Naive thymus-derived CD4-positive, alpha-beta T cell (primary cell): ENCODE results near the gene DENND1A. TPM values are rescaled to one million over a fixed set of nuclear protein-coding genes. Genes with fewer than 3 reads are reported as not detected.

Experiments
- ATAC-seq: fragments of 150-1000 bp; cut with Tn5 transposase; 2 replicates; pipeline ENCODE4 v1.10.0; 2021; ENCODE audit warnings: mild to moderate bottlenecking, moderate library complexity
- CTCF ChIA-PET: fragments of 350-600 bp; sonication (Branson Sonifier 250); formaldehyde crosslinking; loops from one replicate; lab custom pipeline; 2021; ENCODE audit warnings: antibody characterized with exemption; lab: Charles Lee
- POLR2A ChIA-PET: fragments of 350-600 bp; sonication (Branson Sonifier 250); formaldehyde crosslinking; loops from one replicate; lab custom pipeline; 2021; ENCODE audit warnings: antibody characterized with exemption, inconsistent platforms; lab: Charles Lee
- DNase-seq, 9 donors: peaks; one replicate each; pipeline versions ENCODE4 v3.0.0 to v3.0.0-alpha.2; 2020 to 2022; ENCODE audit warnings: mixed read lengths in 1 of 9
- H3K27ac ChIP-seq: one replicate; pipeline ENCODE4 v1.7.0; 2013; ENCODE audit warnings: mild to moderate bottlenecking, low read depth, low read length, moderate library complexity
- H3K27me3 ChIP-seq, 2 donors: one replicate each; pipeline ENCODE4 v1.7.0; 2013; ENCODE audit warnings: low read length in 2 of 2, mild to moderate bottlenecking in 2 of 2, moderate library complexity in 2 of 2; ENCODE audit not compliant: control insufficient read depth in 2 of 2, insufficient read depth in 2 of 2
- H3K36me3 ChIP-seq, 3 experiments: 1 replicate in 2 of 3; 2 replicates in 1 of 3; pipeline ENCODE4 v1.7.0; 2013; ENCODE audit warnings: low read length in 3 of 3, mild to moderate bottlenecking in 3 of 3, moderate library complexity in 1 of 3; ENCODE audit not compliant: insufficient read depth in 3 of 3, control insufficient read depth in 2 of 3
- H3K4me1 ChIP-seq, 2 donors: one replicate each; pipeline ENCODE4 v1.7.0; 2013; ENCODE audit warnings: low read length in 2 of 2, mild to moderate bottlenecking in 2 of 2, moderate library complexity in 1 of 2; ENCODE audit not compliant: control insufficient read depth in 2 of 2, insufficient read depth in 2 of 2
- H3K4me3 ChIP-seq: 2 replicates; pipeline ENCODE4 v1.7.0; 2013; ENCODE audit warnings: mild to moderate bottlenecking, low read length
- H3K9me3 ChIP-seq, 3 experiments: 1 replicate in 2 of 3; 2 replicates in 1 of 3; pipeline ENCODE4 v1.7.0; 2013; ENCODE audit warnings: low read length in 3 of 3; ENCODE audit not compliant: control insufficient read depth in 2 of 3
- H3K27ac Mint-ChIP-seq, 9 donors: one replicate each; pipeline ENCODE4 v1.8.0; 2020 to 2022; ENCODE audit warnings: mixed read lengths in 9 of 9, mild to moderate bottlenecking in 8 of 9, moderate library complexity in 5 of 9, inconsistent platforms in 2 of 9
- H3K27me3 Mint-ChIP-seq, 5 donors: one replicate each; pipeline ENCODE4 v1.8.0; 2021 to 2022; ENCODE audit warnings: mixed read lengths in 5 of 5, mild to moderate bottlenecking in 1 of 5
- H3K36me3 Mint-ChIP-seq, 5 donors: one replicate each; pipeline ENCODE4 v1.8.0; 2020 to 2022; ENCODE audit warnings: mixed read lengths in 5 of 5, mild to moderate bottlenecking in 3 of 5, inconsistent platforms in 1 of 5
- H3K4me1 Mint-ChIP-seq, 7 donors: one replicate each; pipeline ENCODE4 v1.8.0; 2020 to 2022; ENCODE audit warnings: mixed read lengths in 7 of 7, mild to moderate bottlenecking in 3 of 7, inconsistent platforms in 1 of 7
- H3K4me3 Mint-ChIP-seq, 10 donors: one replicate each; pipeline ENCODE4 v1.8.0; 2020 to 2022; ENCODE audit warnings: mild to moderate bottlenecking in 10 of 10, mixed read lengths in 10 of 10, moderate library complexity in 6 of 10, inconsistent platforms in 2 of 10
- H3K9me3 Mint-ChIP-seq, 11 donors: one replicate each; pipeline ENCODE4 v1.8.0; 2020 to 2022; ENCODE audit warnings: mixed read lengths in 11 of 11, mild to moderate bottlenecking in 4 of 11, inconsistent platforms in 1 of 11, moderate library complexity in 1 of 11
- intact Hi-C, 2 donors: fragments of 100-400 bp; cut with micrococcal nuclease; formaldehyde crosslinking; loops; one replicate each; pipeline ENCODE4 v1.15.1; 2023
- polyA plus RNA-seq, 2 donors: library from polyadenylated mRNA; unstranded; fragments of 300-500 nt; fragmentation: Illumina TruSeq; gene quantifications; one replicate each; pipeline ENCODE4 v1.2.3, GENCODE V29; 2021
- total RNA-seq, 6 experiments: library from RNA in 5 of 6; stranded (reverse) in 5 of 6; gene quantifications; 1 replicate in 5 of 6; 2 replicates in 1 of 6; pipeline ENCODE4 v1.2.3 and lab custom pipeline; 2021 to 2026

Gene DENND1A
- total and polyA plus RNA-seq, 7 experiments from 2014 or later, result 4.6 to 41.1 (median 16.5) TPM

- H3K36me3 ChIP-seq, result no peaks in the 10 kb centered on the region
- H3K27ac ChIP-seq, result no peak overlapping the region
- no peaks in the 10 kb centered on the region for H3K27me3 ChIP-seq
- H3K9me3 ChIP-seq, result peaks cover 0 to 24% (median 7%) of the 10 kb centered on the region in 3 experiments
- Mint-ChIP-seq H3K4me3 (no peak overlapping the region), H3K36me3 (peaks cover 21 to 61% (median 45%) of the 10 kb centered on the region in 5 donors), H3K27me3 (peaks cover 0 to 3% (median 0%) of the 10 kb centered on the region in 5 donors), H3K9me3 (peaks cover 6 to 51% (median 36%) of the 10 kb centered on the region in 11 donors), H3K27ac (no peak overlapping the region), H3K4me1 (peaks cover 14 to 27% (median 24%) of the 10 kb centered on the region in 7 donors)
- DNase-seq (no peak), ATAC-seq (no peak)
- intact Hi-C loops, result no loop called here
- ChIA-PET POLR2A (no interaction called here), CTCF (no interaction called here)
- no peak overlapping the region for H3K4me3 ChIP-seq
- H3K4me1 ChIP-seq, result peaks cover 0 to 7% of the 10 kb centered on the region in 2 donors
Measured at GRCh38 chr9:123832176-123832575, 97.8 kb downstream of the DENND1A start.

DNA sequence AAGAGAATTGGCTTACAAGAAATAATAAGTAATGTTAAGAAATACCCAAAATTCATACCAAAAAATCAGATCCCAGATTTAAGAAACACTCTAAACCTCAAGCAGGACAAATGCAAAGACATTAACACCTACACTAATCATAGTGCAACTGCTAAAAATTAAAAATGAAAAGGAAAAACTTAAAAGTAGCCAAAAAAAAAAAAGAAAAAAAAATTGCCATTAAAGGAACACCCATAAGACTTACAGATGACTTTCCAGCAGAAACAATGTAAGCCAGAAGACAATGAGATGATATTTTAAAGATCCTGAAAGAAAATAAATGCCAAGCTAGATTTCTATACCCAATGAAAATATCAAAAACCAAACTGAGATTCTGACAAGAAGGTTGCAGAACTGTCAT, 101.5 kb downstream of the DENND1A start:
- CTCF ChIA-PET, result no interaction called here
- no peak for DNase-seq
- intact Hi-C loops, result no loop called here
- no peaks in the 10 kb centered on the region for H3K27me3 Mint-ChIP-seq
- H3K4me3 ChIP-seq, result no peak overlapping the region
- peaks cover 21 to 63% (median 53%) of the 10 kb centered on the region in 5 donors for H3K36me3 Mint-ChIP-seq
- H3K36me3 ChIP-seq, result no peaks in the 10 kb centered on the region
- peaks cover 9 to 51% (median 36%) of the 10 kb centered on the region in 11 donors for H3K9me3 Mint-ChIP-seq
- POLR2A ChIA-PET, result no interaction called here
- no peak overlapping the region for H3K4me3 Mint-ChIP-seq
- no peak for ATAC-seq
- peaks cover 0 to 10% (median 6%) of the 10 kb centered on the region in 7 donors for H3K4me1 Mint-ChIP-seq
- no peak overlapping the region for H3K27ac ChIP-seq
- peaks cover 0 to 24% (median 7%) of the 10 kb centered on the region in 3 experiments for H3K9me3 ChIP-seq
- no peak overlapping the region for H3K27ac Mint-ChIP-seq
- no peaks in the 10 kb centered on the region for H3K4me1 ChIP-seq
- no peaks in the 10 kb centered on the region for H3K27me3 ChIP-seq

GRCh38 chr9:123825342-123826060, 104.4 kb downstream of the DENND1A start:
- peaks cover 0 to 24% (median 7%) of the 10 kb centered on the region in 3 experiments for H3K9me3 ChIP-seq
- Mint-ChIP-seq H3K4me1 (peaks cover 0 to 15% (median 7%) of the 10 kb centered on the region in 7 donors), H3K27ac (no peak overlapping the region), H3K27me3 (no peaks in the 10 kb centered on the region), H3K4me3 (no peak overlapping the region), H3K9me3 (peaks cover 9 to 32% (median 30%) of the 10 kb centered on the region in 11 donors), H3K36me3 (peaks cover 21 to 45% (median 37%) of the 10 kb centered on the region in 5 donors)
- CTCF ChIA-PET, result no interaction called here
- POLR2A ChIA-PET, result no interaction called here
- intact Hi-C loops, result no loop called here
- H3K27ac ChIP-seq, result no peak overlapping the region
- no peaks in the 10 kb centered on the region for H3K36me3 ChIP-seq
- ATAC-seq (no peak), DNase-seq (no peak)
- no peaks in the 10 kb centered on the region for H3K4me1 ChIP-seq
- no peaks in the 10 kb centered on the region for H3K27me3 ChIP-seq
- H3K4me3 ChIP-seq, result no peak overlapping the region

GRCh38 chr9:123823194-123823947, 106.6 kb downstream of the DENND1A start:
- no peak for ATAC-seq
- POLR2A ChIA-PET, result no interaction called here
- Histone ChIP-seq H3K4me1 (no peaks in the 10 kb centered on the region), H3K4me3 (no peak overlapping the region), H3K9me3 (peaks cover 0 to 9% (median under 1%) of the 10 kb centered on the region in 3 experiments), H3K27me3 (no peaks in the 10 kb centered on the region), H3K36me3 (no peaks in the 10 kb centered on the region), H3K27ac (no peak overlapping the region)
- intact Hi-C loops, result no loop called here
- CTCF ChIA-PET, result no interaction called here
- Mint-ChIP-seq H3K4me1 (peaks cover 0 to 15% (median 7%) of the 10 kb centered on the region in 7 donors), H3K4me3 (no peak overlapping the region), H3K27me3 (no peaks in the 10 kb centered on the region), H3K36me3 (peaks cover 10 to 37% (median 24%) of the 10 kb centered on the region in 5 donors), H3K9me3 (peaks cover 6 to 13% (median 11%) of the 10 kb centered on the region in 11 donors), H3K27ac (no peak overlapping the region)
- DNase-seq, result no peak

DNA sequence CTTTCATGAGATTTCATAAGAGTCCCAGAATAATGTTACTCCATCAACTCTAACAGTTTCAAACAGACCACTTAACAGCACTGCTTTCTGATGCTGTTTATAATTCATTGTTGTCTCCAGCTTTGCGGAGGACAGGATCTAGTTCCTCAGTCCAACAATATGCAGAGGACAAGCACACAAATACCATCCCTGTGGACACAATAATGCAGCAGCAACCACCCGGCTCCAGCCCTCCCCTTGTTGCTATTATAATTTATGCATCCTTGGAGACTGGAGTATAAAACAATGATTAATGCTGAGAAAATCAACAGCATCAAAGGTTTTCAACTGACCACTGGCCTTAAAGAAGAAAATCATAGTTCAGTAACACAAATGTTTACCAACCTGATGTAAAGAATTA, 108.3 kb downstream of the DENND1A start:
- ChIA-PET CTCF (no interaction called here), POLR2A (no interaction called here)
- Histone ChIP-seq H3K27me3 (no peaks in the 10 kb centered on the region), H3K4me3 (no peak overlapping the region), H3K36me3 (no peaks in the 10 kb centered on the region), H3K27ac (no peak overlapping the region), H3K4me1 (no peaks in the 10 kb centered on the region), H3K9me3 (no peaks in the 10 kb centered on the region)
- DNase-seq (no peak), ATAC-seq (no peak)
- H3K27me3 Mint-ChIP-seq, result no peaks in the 10 kb centered on the region
- H3K27ac Mint-ChIP-seq, result no peak overlapping the region
- peaks cover 0 to 22% (median 12%) of the 10 kb centered on the region in 5 donors for H3K36me3 Mint-ChIP-seq
- peaks cover 0 to 15% (median 7%) of the 10 kb centered on the region in 7 donors for H3K4me1 Mint-ChIP-seq
- peaks cover 0 to 3% (median 0%) of the 10 kb centered on the region in 11 donors for H3K9me3 Mint-ChIP-seq
- intact Hi-C loops, result no loop called here
- H3K4me3 Mint-ChIP-seq, result no peak overlapping the region

GRCh38 chr9:123820139-123820538, 109.8 kb downstream of the DENND1A start:
- ChIA-PET CTCF (no interaction called here), POLR2A (no interaction called here)
- peaks cover 0 to 17% (median 7%) of the 10 kb centered on the region in 5 donors for H3K36me3 Mint-ChIP-seq
- no peaks in the 10 kb centered on the region for H3K4me1 ChIP-seq
- DNase-seq, result no peak
- ATAC-seq, result no peak
- no peak overlapping the region for H3K4me3 ChIP-seq
- H3K27me3 Mint-ChIP-seq, result no peaks in the 10 kb centered on the region
- no peaks in the 10 kb centered on the region for H3K27me3 ChIP-seq
- H3K9me3 Mint-ChIP-seq, result peaks cover 0 to 2% (median 0%) of the 10 kb centered on the region in 11 donors
- intact Hi-C loops, result no loop called here
- no peaks in the 10 kb centered on the region for H3K9me3 ChIP-seq
- H3K27ac Mint-ChIP-seq, result no peak overlapping the region
- H3K27ac ChIP-seq, result no peak overlapping the region
- no peak overlapping the region for H3K4me3 Mint-ChIP-seq
- peaks cover 0 to 12% (median 7%) of the 10 kb centered on the region in 7 donors for H3K4me1 Mint-ChIP-seq
- H3K36me3 ChIP-seq, result no peaks in the 10 kb centered on the region
